GM12878 (cell line): ENCODE data around the gene FOXI3. TPM values are rescaled to one million over a fixed set of nuclear protein-coding genes. Genes with fewer than 3 reads are reported as not detected.

Experiments
- ATAC-seq: fragments of 200-7000 bp; cut with Tn5 transposase; 3 replicates; pipeline ENCODE4 v1.9.1; 2020; ENCODE audit warnings: mild to moderate bottlenecking, moderate library complexity
- BruUV-seq: library from RNA; stranded (reverse); fragments of 400-500 nt; replicated peaks from 2 replicates; lab custom pipeline; 2021; lab: Mats Ljungman, UMichigan
- CTCF ChIA-PET: fragments of 300-600 bp; sonication (Branson Sonifier 250); formaldehyde crosslinking; extraction: SDS; loops from one replicate; lab custom pipeline; 2021; ENCODE audit warnings: inconsistent platforms; lab: Yijun Ruan, JAX
- POLR2A ChIA-PET: fragments of 350-600 bp; formaldehyde crosslinking; extraction: SDS; loops from one replicate; lab custom pipeline; 2021; ENCODE audit warnings: inconsistent platforms; lab: Charles Lee
- RAD21 ChIA-PET: fragments of 300-600 bp; sonication (Branson Sonifier 250); formaldehyde crosslinking; loops from one replicate; lab custom pipeline; 2023; ENCODE audit warnings: antibody characterized with exemption; ENCODE audit not compliant: unreplicated experiment; lab: Charles Lee
- SMC1A ChIA-PET: fragments of 300-600 bp; sonication (Branson Sonifier 250); formaldehyde crosslinking; loops from one replicate; lab custom pipeline; 2023; ENCODE audit not compliant: unreplicated experiment, uncharacterized antibody; lab: Charles Lee
- DNase-seq: peaks from one replicate; pipeline ENCODE4 v3.0.0-alpha.2; 2011; ENCODE audit warnings: low read depth, low spot score
- FAIRE-seq: peaks from 3 replicates; lab custom pipeline; 2011; peaks lifted over from hg19 to GRCh38; lab: Jason Lieb, UNC
- H2AFZ ChIP-seq: 2 replicates; pipeline ENCODE4 v1.6.0; 2011; ENCODE audit warnings: low read depth, low read length, control low read depth; ENCODE audit not compliant: control insufficient read depth
- H3K27ac ChIP-seq: 2 replicates; pipeline ENCODE4 v1.5.1; 2011; ENCODE audit warnings: control low read depth; ENCODE audit not compliant: control insufficient read depth, insufficient read depth
- H3K27me3 ChIP-seq, 2 experiments: replicated peaks in 1 of 2; 2 replicates each; pipeline versions ENCODE4 v1.6.0 to v1.6.1; 2011; ENCODE audit warnings: low read length in 1 of 2; ENCODE audit not compliant: control insufficient read depth in 2 of 2, insufficient read depth in 2 of 2
- H3K36me3 ChIP-seq, 2 experiments: 2 replicates each; pipeline ENCODE4 v1.5.1; 2011; ENCODE audit warnings: low read length in 1 of 2; ENCODE audit not compliant: control insufficient read depth in 2 of 2, insufficient read depth in 2 of 2
- H3K4me1 ChIP-seq: 2 replicates; pipeline ENCODE4 v1.6.1; 2011; ENCODE audit warnings: mild to moderate bottlenecking, low read length, moderate library complexity, mixed read lengths; ENCODE audit not compliant: control insufficient read depth, insufficient read depth
- H3K4me2 ChIP-seq: 2 replicates; pipeline ENCODE4 v1.6.0; 2011; ENCODE audit warnings: control low read depth; ENCODE audit not compliant: control insufficient read depth, insufficient read depth
- H3K4me3 ChIP-seq: fragments of 200-600 bp; sonication (generic); 2 replicates; pipeline ENCODE4 v1.5.1; 2016
- H3K79me2 ChIP-seq: 2 replicates; pipeline ENCODE4 v1.6.0; 2011; ENCODE audit warnings: low read length; ENCODE audit not compliant: control insufficient read depth, insufficient read depth
- H3K9ac ChIP-seq: 2 replicates; pipeline ENCODE4 v1.8.0; 2011; ENCODE audit warnings: low read length, control low read depth, mixed read lengths; ENCODE audit not compliant: control insufficient read depth, insufficient read depth
- H3K9me3 ChIP-seq: replicated peaks from 3 replicates; pipeline ENCODE4 v1.5.1; 2011; ENCODE audit warnings: mild to moderate bottlenecking, low read length; ENCODE audit not compliant: control insufficient read depth, insufficient read depth
- H4K20me1 ChIP-seq: 2 replicates; pipeline ENCODE4 v1.6.0; 2011; ENCODE audit not compliant: control insufficient read depth, insufficient read depth
- BHLHE40 ChIP-seq, 2 experiments: fragments of 450-650 bp in 1 of 2; IDR thresholded peaks; 2 replicates each; pipeline ENCODE4 v1.6.1; 2011 to 2017; ENCODE audit warnings: low read depth in 2 of 2, borderline replicate concordance in 1 of 2, improper control_type of control experiment in 1 of 2, low read length in 1 of 2, mild to moderate bottlenecking in 1 of 2
- EZH2 ChIP-seq: IDR thresholded peaks from 2 replicates; pipeline ENCODE4 v1.6.1; 2012; ENCODE audit warnings: low read depth, mild to moderate bottlenecking, control low read depth, inconsistent platforms, low read length, borderline replicate concordance; ENCODE audit not compliant: control insufficient read depth
- FOXM1 ChIP-seq: IDR thresholded peaks from 2 replicates; pipeline ENCODE4 v1.6.1; 2012; ENCODE audit warnings: low read depth, mild to moderate bottlenecking, inconsistent platforms, low read length, moderate library complexity
- GABPA ChIP-seq: IDR thresholded peaks from 2 replicates; pipeline ENCODE4 v1.6.1; 2014; ENCODE audit warnings: antibody characterized with exemption, low read depth, mild to moderate bottlenecking, inconsistent platforms
- IRF4 ChIP-seq: IDR thresholded peaks from 2 replicates; pipeline ENCODE4 v1.6.1; 2011; ENCODE audit warnings: low read depth, low read length
- JUNB ChIP-seq: IDR thresholded peaks from 2 replicates; pipeline ENCODE4 v1.6.1; 2016; ENCODE audit warnings: antibody characterized with exemption, mild to moderate bottlenecking
- MTA2 ChIP-seq: fragments of 450-650 bp; IDR thresholded peaks from 2 replicates; pipeline ENCODE4 v1.6.1; 2016; ENCODE audit warnings: low read depth, mild to moderate bottlenecking, moderate library complexity
- NR2C2 ChIP-seq: IDR thresholded peaks from 2 replicates; pipeline ENCODE4 v1.6.1; 2011; ENCODE audit warnings: borderline replicate concordance, low read depth; ENCODE audit not compliant: control insufficient read depth, insufficient read length
- RAD21 ChIP-seq: IDR thresholded peaks from 2 replicates; pipeline ENCODE4 v1.6.1; 2011; ENCODE audit warnings: mild to moderate bottlenecking, low read depth, low read length, moderate library complexity; ENCODE audit not compliant: insufficient read depth
- RUNX3 ChIP-seq: IDR thresholded peaks from 2 replicates; pipeline ENCODE4 v1.6.1; 2012; ENCODE audit warnings: low read length, inconsistent platforms
- SMAD1 ChIP-seq: fragments of 450-650 bp; IDR thresholded peaks from 2 replicates; pipeline ENCODE4 v1.6.1; 2018; ENCODE audit warnings: mild to moderate bottlenecking, low read depth; ENCODE audit not compliant: partially characterized antibody
- SPI1 ChIP-seq: IDR thresholded peaks from 2 replicates; pipeline ENCODE4 v1.6.1; 2011; ENCODE audit warnings: low read depth, mild to moderate bottlenecking, low read length, moderate library complexity, borderline replicate concordance; ENCODE audit not compliant: insufficient read depth
- WGBS: methylation state at CpG from one replicate; pipeline ENCODE4 v1.1.6; 2016; ENCODE audit warnings: low lambda C conversion rate; ENCODE audit not compliant: insufficient replicate concordance, insufficient coverage; ENCODE audit errors: missing lambda C conversion rate; 5-methylcytosine and 5-hydroxymethylcytosine counted together
- in situ Hi-C: fragments of 300-500 bp; cut with MboI; formaldehyde crosslinking; loops from 9 replicates; pipeline ENCODE4 v1.14.3; 2018; ENCODE audit warnings: mixed read lengths
- intact Hi-C: fragments of 100-400 bp; cut with micrococcal nuclease; formaldehyde crosslinking; loops from one replicate; pipeline ENCODE4 v1.14.2; 2022; ENCODE audit not compliant: unreplicated experiment
- polyA plus RNA-seq, 11 experiments: library from polyadenylated mRNA; depleted of rRNA in 4 of 11; unstranded in 6 of 11; stranded (reverse) in 5 of 11; fragments of >200 nt; fragmentation: Nextera tagmentation in 4 of 11; fragmentation: Illumina TruSeq in 1 of 11; extraction: Ambion mirVana in 4 of 11; extraction: Trizol in 1 of 11; gene quantifications; 1 replicate in 1 of 11; 2 replicates in 10 of 11; pipeline versions ENCODE4 v1.2.1 to v1.2.3, GENCODE V29; 2011 to 2016; ENCODE audit warnings: inconsistent platforms in 2 of 11, missing spikeins in 2 of 11, low read depth in 1 of 11
- total RNA-seq, 4 experiments: library from RNA; depleted of rRNA in 3 of 4; stranded (reverse); fragments of >200 nt in 3 of 4; fragmentation: Illumina TruSeq in 1 of 4; extraction: Trizol in 1 of 4; gene quantifications; 2 replicates each; pipeline versions ENCODE4 v1.2.1 to v1.2.3, GENCODE V29; 2013 to 2021
- TF ChIP-seq, protein P1 (sequence below): fragments of 450-650 bp; IDR thresholded peaks from 2 replicates; pipeline ENCODE4 v1.6.1; 2017; ENCODE audit warnings: borderline replicate concordance

FOXI3 gene
- total and polyA plus RNA-seq, 10 of the 15 experiments (the other 5 are each of a cell fraction or from before 2014, with no cell fraction given), result not detected

DNA sequence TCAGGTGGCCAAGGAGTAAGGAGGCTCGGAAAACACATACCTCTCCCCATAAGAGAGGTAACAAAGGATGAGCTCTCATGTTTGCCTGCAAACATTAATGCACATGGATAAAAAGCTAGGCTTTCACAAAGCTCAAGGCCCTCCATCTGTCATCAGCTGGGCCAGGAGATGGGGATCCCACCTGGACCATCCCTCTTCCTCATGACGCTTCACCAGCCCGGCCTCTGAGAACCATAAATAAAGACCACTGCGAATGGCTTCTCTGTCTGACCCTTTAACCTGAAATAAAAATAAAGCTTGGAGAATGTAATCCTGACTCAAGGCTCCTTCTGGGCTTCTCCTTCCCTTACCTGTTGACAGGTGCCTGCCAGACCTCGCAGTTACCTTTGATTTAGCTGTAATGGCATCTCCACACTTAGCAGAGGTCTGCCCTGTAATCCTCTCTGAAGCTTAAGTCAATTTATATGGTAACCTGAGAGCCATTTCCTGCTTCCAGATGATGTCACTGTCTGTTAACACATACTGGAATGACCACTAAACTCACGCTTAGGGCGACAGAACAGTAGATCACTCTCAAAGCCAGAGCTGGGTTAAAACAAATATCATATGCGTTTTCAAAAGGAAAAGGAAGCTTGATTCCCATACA lies 29.3 kb upstream of the FOXI3 start:
- H3K9me3 ChIP-seq, result no peaks in the 10 kb centered on the region
- H3K4me1 ChIP-seq, result no peaks in the 10 kb centered on the region
- no peak overlapping the region for H3K27ac ChIP-seq
- no peaks in the 10 kb centered on the region for H3K36me3 ChIP-seq
- ChIA-PET RAD21 (no interaction called here), CTCF (interaction anchor here (0.8 to 1.0 kb wide), 2 partner anchors 27 to 187 kb away, joined by 3 to 4 read pairs; no protein-coding TSS in a partner anchor), POLR2A (no interaction called here), SMC1A (no interaction called here)
- in situ Hi-C loops (no loop called here), intact Hi-C loops (no loop called here)
- ATAC-seq (no peak), FAIRE-seq (no peak), DNase-seq (no peak)
- TF ChIP-seq RAD21 (0 out of 2 replicates have a peak, but pooled peaks have one; percentile 9), MTA2 (no peak)
- no peak overlapping the region for H3K4me3 ChIP-seq
- WGBS, result 6% methylated on average over 8 of the region's 8 CpGs
- H4K20me1 ChIP-seq, result no peaks in the 10 kb centered on the region
- no peaks in the 10 kb centered on the region; a peak in 2 of 4 replicates for H3K27me3 ChIP-seq
- no peak overlapping the region for H3K9ac ChIP-seq
- H3K4me2 ChIP-seq, result no peak overlapping the region
- H2AFZ ChIP-seq, result no peak overlapping the region
- no TSS peak for BruUV-seq
- no peaks in the 10 kb centered on the region for H3K79me2 ChIP-seq

DNA sequence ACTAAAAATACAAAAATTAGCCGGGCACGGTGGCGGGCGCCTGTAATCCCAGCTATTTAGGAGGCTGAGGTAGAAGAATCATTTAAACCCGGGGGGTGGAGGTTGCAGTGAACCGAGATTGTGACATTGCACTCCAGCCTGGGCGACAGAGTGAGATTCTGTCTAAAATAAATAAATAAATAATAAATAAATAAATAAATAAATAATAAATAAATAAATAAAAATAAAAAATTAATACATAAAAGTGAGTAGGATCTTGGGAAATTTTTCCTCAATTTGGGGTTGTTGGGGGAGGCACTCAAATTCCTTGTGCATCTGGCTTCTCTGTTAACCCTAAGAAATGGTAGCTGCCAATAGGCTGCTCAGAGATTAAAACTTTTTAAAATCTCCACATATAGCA lies 20.3 kb upstream of the FOXI3 start:
- BruUV-seq, result no TSS peak
- SMC1A ChIA-PET, result interaction anchor here (1.2 kb wide), 1 partner anchor 197 kb away, joined by 5 read pairs; no protein-coding TSS in a partner anchor
- no peak for TF ChIP-seq IRF4
- TF ChIP-seq BHLHE40 (IDR thresholded peaks at IDR 0.05; ENCODE audit: borderline replicate concordance in 1 of 2, low read depth in 2 of 2, low read length in 1 of 2), result no peak
- TF ChIP-seq, protein P1, sequence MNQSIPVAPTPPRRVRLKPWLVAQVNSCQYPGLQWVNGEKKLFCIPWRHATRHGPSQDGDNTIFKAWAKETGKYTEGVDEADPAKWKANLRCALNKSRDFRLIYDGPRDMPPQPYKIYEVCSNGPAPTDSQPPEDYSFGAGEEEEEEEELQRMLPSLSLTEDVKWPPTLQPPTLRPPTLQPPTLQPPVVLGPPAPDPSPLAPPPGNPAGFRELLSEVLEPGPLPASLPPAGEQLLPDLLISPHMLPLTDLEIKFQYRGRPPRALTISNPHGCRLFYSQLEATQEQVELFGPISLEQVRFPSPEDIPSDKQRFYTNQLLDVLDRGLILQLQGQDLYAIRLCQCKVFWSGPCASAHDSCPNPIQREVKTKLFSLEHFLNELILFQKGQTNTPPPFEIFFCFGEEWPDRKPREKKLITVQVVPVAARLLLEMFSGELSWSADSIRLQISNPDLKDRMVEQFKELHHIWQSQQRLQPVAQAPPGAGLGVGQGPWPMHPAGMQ, result no peak
- TF ChIP-seq NR2C2, result no peak
- no peak for TF ChIP-seq FOXM1
- TF ChIP-seq RAD21, result no peak
- TF ChIP-seq SMAD1, result no peak
- TF ChIP-seq GABPA, result no peak
- TF ChIP-seq SPI1, result no peak
- no peak for TF ChIP-seq JUNB
- TF ChIP-seq RUNX3, result no peak
- TF ChIP-seq EZH2, result no peak

More for the DNA sequence above, 20.3 kb upstream of the FOXI3 start:
- Histone ChIP-seq H2AFZ (no peak overlapping the region), H3K27me3 (peaks cover 0 to 2% of the 10 kb centered on the region in 2 experiments; a peak in 2 of 4 replicates), H3K4me2 (no peak overlapping the region), H3K9me3 (no peaks in the 10 kb centered on the region), H3K79me2 (no peaks in the 10 kb centered on the region), H4K20me1 (no peaks in the 10 kb centered on the region), H3K9ac (no peak overlapping the region), H3K27ac (no peak overlapping the region), H3K4me1 (no peaks in the 10 kb centered on the region), H3K36me3 (no peaks in the 10 kb centered on the region), H3K4me3 (no peak overlapping the region)
- ChIA-PET CTCF (no interaction called here), POLR2A (no interaction called here), RAD21 (no interaction called here)
- no peak for DNase-seq
- WGBS, result 64% methylated on average over 7 of the region's 7 CpGs
- no peak for FAIRE-seq
- in situ Hi-C loops (no loop called here), intact Hi-C loops (no loop called here)
- ATAC-seq, result no peak
